HepG2 (cell line): ENCODE data around the gene MUL1. TPM values are rescaled to one million over a fixed set of nuclear protein-coding genes. Genes with fewer than 3 reads are reported as not detected.

Source experiments
- ATAC-seq: fragments of 200-7000 bp; cut with Tn5 transposase; 3 replicates; pipeline ENCODE4 v1.9.1; 2020; ENCODE audit warnings: mild to moderate bottlenecking, moderate library complexity
- BruUV-seq: library from RNA; stranded (reverse); fragments of 400-500 nt; replicated peaks from 2 replicates; lab custom pipeline; 2021; lab: Mats Ljungman, UMichigan
- CTCF ChIA-PET: fragments of 300-600 bp; formaldehyde crosslinking; extraction: SDS; loops from one replicate; lab custom pipeline; 2021; ENCODE audit warnings: low total read pairs, inconsistent platforms, low intra/inter-chr PET ratio; lab: Yijun Ruan, JAX
- POLR2A ChIA-PET: fragments of 350-600 bp; sonication (Branson Sonifier 250); formaldehyde crosslinking; loops from one replicate; lab custom pipeline; 2020; ENCODE audit warnings: antibody characterized with exemption, inconsistent platforms; lab: Yijun Ruan, JAX
- DNase-seq: peaks from one replicate; pipeline ENCODE4 v3.0.0-alpha.2; 2015; ENCODE audit warnings: low spot score
- FAIRE-seq: peaks from 3 replicates; lab custom pipeline; 2011; peaks lifted over from hg19 to GRCh38; lab: Jason Lieb, UNC
- H2AFZ ChIP-seq: one replicate; pipeline ENCODE4 v1.6.1; 2011; ENCODE audit warnings: low read length, inconsistent platforms
- H3K27ac ChIP-seq: fragments of 300-600 bp; 3 replicates; pipeline ENCODE4 v1.8.0; 2011; ENCODE audit warnings: mixed run types, mild to moderate bottlenecking, mixed read lengths, low read length, inconsistent platforms; ENCODE audit not compliant: insufficient read depth; ENCODE audit errors: extremely low read length
- H3K27me3 ChIP-seq, 2 experiments: fragments of 200-600 bp in 1 of 2; 2 replicates in 1 of 2; 3 replicates in 1 of 2; pipeline versions ENCODE4 v1.6.0 to v1.8.0; 2011; ENCODE audit warnings: low read length in 2 of 2, mild to moderate bottlenecking in 2 of 2, moderate library complexity in 2 of 2, inconsistent platforms in 1 of 2; ENCODE audit not compliant: insufficient read depth in 2 of 2, control insufficient read depth in 1 of 2
- H3K36me3 ChIP-seq, 2 experiments: fragments of 200-600 bp in 1 of 2; replicated peaks in 1 of 2; 2 replicates in 1 of 2; 3 replicates in 1 of 2; pipeline versions ENCODE4 v1.5.1 to v1.8.0; 2011; ENCODE audit warnings: low read length in 2 of 2, inconsistent platforms in 1 of 2; ENCODE audit not compliant: insufficient read depth in 2 of 2, control insufficient read depth in 1 of 2
- H3K4me1 ChIP-seq: 2 replicates; pipeline ENCODE4 v1.5.1; 2012; ENCODE audit warnings: low read length, inconsistent platforms; ENCODE audit not compliant: insufficient read depth
- H3K4me2 ChIP-seq: 2 replicates; pipeline ENCODE4 v1.6.0; 2011; ENCODE audit warnings: low read depth, low read length, inconsistent platforms
- H3K4me3 ChIP-seq, 3 experiments: fragments of 200-600 bp in 1 of 3; sonication (generic), shearing (Covaris generic) in 1 of 3; replicated peaks in 1 of 3; 2 replicates each; pipeline ENCODE4 v1.5.1; 2011 to 2016; ENCODE audit warnings: low read length in 3 of 3, inconsistent platforms in 2 of 3, low read depth in 2 of 3, mild to moderate bottlenecking in 2 of 3, control low read depth in 1 of 3, mixed read lengths in 1 of 3; ENCODE audit not compliant: insufficient read depth in 1 of 3
- H3K79me2 ChIP-seq: one replicate; pipeline ENCODE4 v1.6.1; 2011; ENCODE audit warnings: low read length, inconsistent platforms; ENCODE audit not compliant: insufficient read depth
- H3K9ac ChIP-seq: 2 replicates; pipeline ENCODE4 v1.6.0; 2011; ENCODE audit warnings: mild to moderate bottlenecking, low read depth, low read length, inconsistent platforms; ENCODE audit not compliant: insufficient read depth
- H3K9me3 ChIP-seq: 2 replicates; pipeline ENCODE4 v1.5.1; 2012; ENCODE audit warnings: mild to moderate bottlenecking, low read length
- H4K20me1 ChIP-seq: 2 replicates; pipeline ENCODE4 v1.6.0; 2011; ENCODE audit warnings: inconsistent platforms, mild to moderate bottlenecking, low read length, moderate library complexity; ENCODE audit not compliant: insufficient read depth
- CHD4 ChIP-seq: fragments of 200-600 bp; sonication (generic); IDR thresholded peaks from 2 replicates; pipeline ENCODE4 v1.7.0; 2017; ENCODE audit warnings: mild to moderate bottlenecking, low read length, borderline replicate concordance
- NFKBIZ ChIP-seq: IDR thresholded peaks from 2 replicates; pipeline ENCODE4 v1.6.1; 2018; ENCODE audit warnings: missing genetic modification reagents, missing compliant biosample characterization
- ZFP91 ChIP-seq: sonication (generic); formaldehyde crosslinking; IDR thresholded peaks from 2 replicates; pipeline ENCODE4 v1.9.0; 2022; ENCODE audit warnings: missing genetic modification reagents, mild to moderate bottlenecking, borderline replicate concordance
- ZNF136 ChIP-seq: sonication (generic); formaldehyde crosslinking; IDR thresholded peaks from 2 replicates; pipeline ENCODE4 v1.8.1; 2022; ENCODE audit warnings: low read depth, mild to moderate bottlenecking, moderate library complexity, missing genetic modification reagents
- WGBS: methylation state at CpG from one replicate; pipeline ENCODE4 v1.1.6; 2017; ENCODE audit warnings: low lambda C conversion rate; 5-methylcytosine and 5-hydroxymethylcytosine counted together
- in situ Hi-C: cut with HindIII; loops from 2 replicates; pipeline ENCODE4 v1.10.0; 2017; ENCODE audit warnings: low pct_unique_long_range_greater_than_20kb; ENCODE audit not compliant: extremely low pct_ligation_motif_present
- intact Hi-C: fragments of 100-400 bp; cut with micrococcal nuclease; formaldehyde crosslinking; loops from one replicate; pipeline ENCODE4 v1.10.0; 2022; ENCODE audit not compliant: unreplicated experiment
- polyA plus RNA-seq, 8 experiments: library from polyadenylated mRNA; depleted of rRNA in 3 of 8; stranded (reverse) in 7 of 8; unstranded in 1 of 8; fragments of >200 nt; fragmentation: Illumina TruSeq in 4 of 8; extraction: Trizol in 4 of 8; gene quantifications; 2 replicates each; pipeline versions ENCODE4 v1.2.1 to v1.2.3, GENCODE V29; 2011 to 2016; ENCODE audit warnings: low read depth in 4 of 8, missing spikeins in 1 of 8, mixed read lengths in 1 of 8; ENCODE audit not compliant: insufficient read depth in 1 of 8
- total RNA-seq, 5 experiments: library from RNA; depleted of rRNA; stranded (reverse); fragments of >200 nt; fragmentation: Illumina TruSeq; extraction: Trizol; gene quantifications; 2 replicates each; pipeline ENCODE4 v1.2.3, GENCODE V29; 2016; ENCODE audit warnings: low read depth in 1 of 5
- TF ChIP-seq, protein P1 (sequence below): sonication (generic); IDR thresholded peaks from 2 replicates; pipeline ENCODE4 v1.6.1; 2016; ENCODE audit warnings: low read depth, borderline replicate concordance

Gene MUL1
- total and polyA plus RNA-seq, 2 of the 13 experiments (the other 11 are each of a cell fraction or from before 2014, with no cell fraction given), result 21.5 to 26.5 TPM

DNA sequence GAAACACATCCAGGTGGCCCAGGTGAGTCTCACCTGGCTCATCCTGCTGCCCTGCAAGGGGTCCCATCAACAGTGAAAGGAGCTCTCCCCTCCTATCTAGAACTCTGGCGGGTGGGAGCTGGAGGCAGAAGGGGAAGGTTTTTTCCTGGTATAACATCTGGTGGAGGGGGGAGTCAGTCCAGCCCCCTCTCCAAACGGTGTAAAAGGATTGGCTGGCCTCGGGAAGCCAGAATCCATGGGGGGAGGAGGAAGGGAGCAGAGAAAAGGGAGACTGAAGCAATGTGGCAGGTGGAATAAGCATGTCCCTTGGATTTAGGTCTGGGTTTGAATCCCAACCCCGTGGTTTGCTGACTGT is 20.7 kb downstream of the MUL1 start:
- Histone ChIP-seq H3K27me3 (peaks cover 0 to under 1% of the 10 kb centered on the region in 2 experiments; a peak in 1 of 5 replicates), H4K20me1 (no peaks in the 10 kb centered on the region; the same call in 1 of the 2 replicates), H3K4me2 (peak overlapping the region; percentile 83), H3K36me3 (no peaks in the 10 kb centered on the region), H3K9ac (peak overlapping the region; percentile 99), H3K27ac (peak overlapping the region; percentile 98), H3K9me3 (no peaks in the 10 kb centered on the region), H3K4me1 (peaks cover 51% of the 10 kb centered on the region), H3K4me3 (peak overlapping the region; percentile 68 to 92 (median 90); a peak in 5 of 6 replicates), H3K79me2 (peaks cover 33% of the 10 kb centered on the region), H2AFZ (no peak overlapping the region)
- CTCF ChIA-PET, result interaction anchor here (2.4 kb wide), 1 partner anchor 17 kb away, joined by 10 read pairs; no protein-coding TSS in a partner anchor
- TF ChIP-seq ZFP91 (CRISPR knock-in tag) (0 out of 2 replicates have a peak, but pooled peaks have one; percentile 5), NFKBIZ (CRISPR knock-in tag) (no peak), CHD4 (0 out of 2 replicates have a peak, but pooled peaks have one; percentile 35), ZNF136 (CRISPR knock-in tag) (0 out of 2 replicates have a peak, but pooled peaks have one; percentile 5)
- TF ChIP-seq, protein P1, sequence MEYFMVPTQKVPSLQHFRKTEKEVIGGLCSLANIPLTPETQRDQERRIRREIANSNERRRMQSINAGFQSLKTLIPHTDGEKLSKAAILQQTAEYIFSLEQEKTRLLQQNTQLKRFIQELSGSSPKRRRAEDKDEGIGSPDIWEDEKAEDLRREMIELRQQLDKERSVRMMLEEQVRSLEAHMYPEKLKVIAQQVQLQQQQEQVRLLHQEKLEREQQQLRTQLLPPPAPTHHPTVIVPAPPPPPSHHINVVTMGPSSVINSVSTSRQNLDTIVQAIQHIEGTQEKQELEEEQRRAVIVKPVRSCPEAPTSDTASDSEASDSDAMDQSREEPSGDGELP, result 0 out of 2 replicates have a peak, but pooled peaks have one; percentile 33
- POLR2A ChIA-PET, result interaction anchor here (1.3 to 4.3 kb wide), 2 partner anchors 10 to 11 kb away, joined by 3 to 60 read pairs; no protein-coding TSS in a partner anchor
- intact Hi-C loops, result no loop called here
- DNase-seq (no peak), FAIRE-seq (no peak), ATAC-seq (no peak)
- no TSS peak for BruUV-seq
- WGBS, result 13% methylated on average over 4 of the region's 4 CpGs
- in situ Hi-C loops, result no loop called here
